Kidney (tissue), 14 donors: ENCODE data around the gene FFAR1. TPM values are rescaled to one million over a fixed set of nuclear protein-coding genes. Genes with fewer than 3 reads are reported as not detected.

Experiments
- DNase-seq, 5 donors: peaks; one replicate each; pipeline ENCODE4 v3.0.0-alpha.2; 2013 to 2020
- FAIRE-seq: peaks from 2 replicates; lab custom pipeline; 2012; peaks lifted over from hg19 to GRCh38; lab: Jason Lieb, UNC
- H3K27ac ChIP-seq, 2 donors: one replicate each; pipeline ENCODE4 v1.7.0; 2013; ENCODE audit warnings: low read depth in 2 of 2, low read length in 2 of 2, inconsistent platforms in 1 of 2
- H3K27me3 ChIP-seq: one replicate; pipeline ENCODE4 v1.7.1; 2013; ENCODE audit warnings: low read length, inconsistent platforms; ENCODE audit not compliant: control insufficient read depth, insufficient read depth
- H3K36me3 ChIP-seq, 3 donors: one replicate each; pipeline versions ENCODE4 v1.7.0 to v1.7.1; 2013; ENCODE audit warnings: low read length in 3 of 3, control low read depth in 1 of 3, inconsistent platforms in 1 of 3; ENCODE audit not compliant: insufficient read depth in 3 of 3, control insufficient read depth in 2 of 3
- H3K4me1 ChIP-seq, 3 donors: one replicate each; pipeline versions ENCODE4 v1.7.0 to v1.7.1; 2013; ENCODE audit warnings: low read length in 3 of 3, inconsistent platforms in 1 of 3, low read depth in 1 of 3; ENCODE audit not compliant: control insufficient read depth in 2 of 3, insufficient read depth in 2 of 3
- H3K4me3 ChIP-seq, 3 donors: one replicate each; pipeline versions ENCODE4 v1.7.0 to v1.8.1; 2013; ENCODE audit warnings: low read length in 3 of 3, control low read depth in 1 of 3, inconsistent platforms in 1 of 3
- H3K9ac ChIP-seq, 3 donors: one replicate each; pipeline versions ENCODE4 v1.7.0 to v1.7.1; 2013; ENCODE audit warnings: low read length in 3 of 3, control low read depth in 1 of 3, inconsistent platforms in 1 of 3
- H3K9me3 ChIP-seq, 3 donors: one replicate each; pipeline versions ENCODE4 v1.7.0 to v1.7.1; 2013; ENCODE audit warnings: low read length in 3 of 3, control low read depth in 1 of 3, inconsistent platforms in 1 of 3; ENCODE audit not compliant: control insufficient read depth in 2 of 3, insufficient read depth in 1 of 3
- CTCF ChIP-seq: IDR thresholded peaks from 3 replicates; pipeline ENCODE4 v1.5.1; 2012; ENCODE audit warnings: mild to moderate bottlenecking, moderate library complexity, borderline replicate concordance; ENCODE audit not compliant: insufficient read depth; ENCODE audit errors: extremely low read depth
- intact Hi-C: fragments of 100-400 bp; cut with DNase I; formaldehyde crosslinking; loops from one replicate; pipeline ENCODE4 v1.11.1; 2022
- polyA plus RNA-seq: library from polyadenylated mRNA; stranded (reverse); fragments of 350-450 nt; fragmentation: Illumina TruSeq; extraction: RNeasy Lipid Tissue Mini Kit (QIAGEN cat#74804); gene quantifications from one replicate; pipeline ENCODE4 v1.2.3, GENCODE V29; 2014; ENCODE audit warnings: low read depth, low replicate concordance; ENCODE audit not compliant: insufficient read depth
- total RNA-seq: library from RNA; stranded (reverse); fragmentation: NEBNext Ultra II Directional; extraction: Animal tissue kit (Norgen Biotek cat#: 25700); gene quantifications from one replicate; pipeline ENCODE4 v1.2.1, GENCODE V29; 2021
- donor health status: control.
- donor health status: control.
- donor health status: control.
- donor health status: control.
- donor health status: control.
- donor health status: DM: yes; HTN: yes; CAD: no.
- donor health status: Normal renal cell carcinoma (clear cell type).

FFAR1 gene
- total and polyA plus RNA-seq, 2 donors from 2014 or later, result not detected

- Histone ChIP-seq H3K4me1 (no peaks in the 10 kb centered on the region), H3K9me3 (no peaks in the 10 kb centered on the region), H3K27ac (no peak overlapping the region), H3K27me3 (no peaks in the 10 kb centered on the region), H3K4me3 (no peak overlapping the region), H3K9ac (no peak overlapping the region), H3K36me3 (no peaks in the 10 kb centered on the region)
- intact Hi-C loops, result no loop called here
- no peak for DNase-seq
- FAIRE-seq, result no peak
- TF ChIP-seq CTCF, result no peak
These were observed 14.7 kb downstream of the FFAR1 start for GRCh38 chr19:35362261-35363000.

GRCh38 chr19:35363001-35363590 is 15.4 kb downstream of the FFAR1 start:
- no peaks in the 10 kb centered on the region for H3K27me3 ChIP-seq
- no peaks in the 10 kb centered on the region for H3K36me3 ChIP-seq
- no peak overlapping the region for H3K9ac ChIP-seq
- intact Hi-C loops, result no loop called here
- H3K27ac ChIP-seq, result no peak overlapping the region
- H3K9me3 ChIP-seq, result no peaks in the 10 kb centered on the region
- H3K4me1 ChIP-seq, result no peaks in the 10 kb centered on the region
- H3K4me3 ChIP-seq, result no peak overlapping the region
- TF ChIP-seq CTCF, result no peak
- DNase-seq, result no peak
- no peak for FAIRE-seq

GRCh38 chr19:35363711-35364425 is 16.2 kb downstream of the FFAR1 start:
- H3K4me1 ChIP-seq, result no peaks in the 10 kb centered on the region
- H3K27ac ChIP-seq, result no peak overlapping the region
- H3K36me3 ChIP-seq, result no peaks in the 10 kb centered on the region
- TF ChIP-seq CTCF, result no peak
- DNase-seq, result no peak
- no peak overlapping the region for H3K4me3 ChIP-seq
- FAIRE-seq, result no peak
- no peaks in the 10 kb centered on the region for H3K27me3 ChIP-seq
- intact Hi-C loops, result no loop called here
- no peak overlapping the region for H3K9ac ChIP-seq
- H3K9me3 ChIP-seq, result no peaks in the 10 kb centered on the region
